HepG2 (cell line): ENCODE results near the gene MAB21L4. TPM values are rescaled to one million over a fixed set of nuclear protein-coding genes. Genes with fewer than 3 reads are reported as not detected.

Source experiments
- ATAC-seq: fragments of 200-7000 bp; cut with Tn5 transposase; 3 replicates; pipeline ENCODE4 v1.9.1; 2020; ENCODE audit warnings: mild to moderate bottlenecking, moderate library complexity
- BruUV-seq: library from RNA; stranded (reverse); fragments of 400-500 nt; replicated peaks from 2 replicates; lab custom pipeline; 2021; lab: Mats Ljungman, UMichigan
- CTCF ChIA-PET: fragments of 300-600 bp; formaldehyde crosslinking; extraction: SDS; loops from one replicate; lab custom pipeline; 2021; ENCODE audit warnings: low total read pairs, inconsistent platforms, low intra/inter-chr PET ratio; lab: Yijun Ruan, JAX
- POLR2A ChIA-PET: fragments of 350-600 bp; sonication (Branson Sonifier 250); formaldehyde crosslinking; loops from one replicate; lab custom pipeline; 2020; ENCODE audit warnings: antibody characterized with exemption, inconsistent platforms; lab: Yijun Ruan, JAX
- DNase-seq: peaks from one replicate; pipeline ENCODE4 v3.0.0-alpha.2; 2015; ENCODE audit warnings: low spot score
- FAIRE-seq: peaks from 3 replicates; lab custom pipeline; 2011; peaks lifted over from hg19 to GRCh38; lab: Jason Lieb, UNC
- H2AFZ ChIP-seq: one replicate; pipeline ENCODE4 v1.6.1; 2011; ENCODE audit warnings: low read length, inconsistent platforms
- H3K27ac ChIP-seq: fragments of 300-600 bp; 3 replicates; pipeline ENCODE4 v1.8.0; 2011; ENCODE audit warnings: mixed run types, mild to moderate bottlenecking, mixed read lengths, low read length, inconsistent platforms; ENCODE audit not compliant: insufficient read depth; ENCODE audit errors: extremely low read length
- H3K27me3 ChIP-seq, 2 experiments: fragments of 200-600 bp in 1 of 2; 2 replicates in 1 of 2; 3 replicates in 1 of 2; pipeline versions ENCODE4 v1.6.0 to v1.8.0; 2011; ENCODE audit warnings: low read length in 2 of 2, mild to moderate bottlenecking in 2 of 2, moderate library complexity in 2 of 2, inconsistent platforms in 1 of 2; ENCODE audit not compliant: insufficient read depth in 2 of 2, control insufficient read depth in 1 of 2
- H3K36me3 ChIP-seq, 2 experiments: fragments of 200-600 bp in 1 of 2; replicated peaks in 1 of 2; 2 replicates in 1 of 2; 3 replicates in 1 of 2; pipeline versions ENCODE4 v1.5.1 to v1.8.0; 2011; ENCODE audit warnings: low read length in 2 of 2, inconsistent platforms in 1 of 2; ENCODE audit not compliant: insufficient read depth in 2 of 2, control insufficient read depth in 1 of 2
- H3K4me1 ChIP-seq: 2 replicates; pipeline ENCODE4 v1.5.1; 2012; ENCODE audit warnings: low read length, inconsistent platforms; ENCODE audit not compliant: insufficient read depth
- H3K4me2 ChIP-seq: 2 replicates; pipeline ENCODE4 v1.6.0; 2011; ENCODE audit warnings: low read depth, low read length, inconsistent platforms
- H3K4me3 ChIP-seq, 3 experiments: fragments of 200-600 bp in 1 of 3; sonication (generic), shearing (Covaris generic) in 1 of 3; replicated peaks in 1 of 3; 2 replicates each; pipeline ENCODE4 v1.5.1; 2011 to 2016; ENCODE audit warnings: low read length in 3 of 3, inconsistent platforms in 2 of 3, low read depth in 2 of 3, mild to moderate bottlenecking in 2 of 3, control low read depth in 1 of 3, mixed read lengths in 1 of 3; ENCODE audit not compliant: insufficient read depth in 1 of 3
- H3K79me2 ChIP-seq: one replicate; pipeline ENCODE4 v1.6.1; 2011; ENCODE audit warnings: low read length, inconsistent platforms; ENCODE audit not compliant: insufficient read depth
- H3K9ac ChIP-seq: 2 replicates; pipeline ENCODE4 v1.6.0; 2011; ENCODE audit warnings: mild to moderate bottlenecking, low read depth, low read length, inconsistent platforms; ENCODE audit not compliant: insufficient read depth
- H3K9me3 ChIP-seq: 2 replicates; pipeline ENCODE4 v1.5.1; 2012; ENCODE audit warnings: mild to moderate bottlenecking, low read length
- H4K20me1 ChIP-seq: 2 replicates; pipeline ENCODE4 v1.6.0; 2011; ENCODE audit warnings: inconsistent platforms, mild to moderate bottlenecking, low read length, moderate library complexity; ENCODE audit not compliant: insufficient read depth
- AKNA ChIP-seq: sonication (generic); formaldehyde crosslinking; IDR thresholded peaks from 2 replicates; pipeline ENCODE4 v1.4.0; 2020; ENCODE audit warnings: missing genetic modification reagents, borderline replicate concordance
- ATF2 ChIP-seq: sonication (generic); formaldehyde crosslinking; IDR thresholded peaks from 2 replicates; pipeline ENCODE4 v1.4.0; 2020; ENCODE audit warnings: missing genetic modification reagents
- CBFB ChIP-seq: sonication (generic); formaldehyde crosslinking; IDR thresholded peaks from 2 replicates; pipeline ENCODE4 v1.4.0; 2020; ENCODE audit warnings: missing genetic modification reagents
- HIVEP1 ChIP-seq: sonication (generic); formaldehyde crosslinking; IDR thresholded peaks from 2 replicates; pipeline ENCODE4 v1.4.0; 2020; ENCODE audit warnings: mild to moderate bottlenecking, missing genetic modification reagents
- MTA1 ChIP-seq: sonication (generic); formaldehyde crosslinking; IDR thresholded peaks from 2 replicates; pipeline ENCODE4 v1.4.0; 2020; ENCODE audit warnings: missing genetic modification reagents, mild to moderate bottlenecking, borderline replicate concordance
- REPIN1 ChIP-seq: sonication (generic); formaldehyde crosslinking; IDR thresholded peaks from 2 replicates; pipeline ENCODE4 v1.8.0; 2022; ENCODE audit warnings: missing genetic modification reagents, low read depth, mild to moderate bottlenecking, borderline replicate concordance
- SMC3 ChIP-seq: IDR thresholded peaks from 2 replicates; pipeline ENCODE4 v1.6.1; 2011; ENCODE audit warnings: low read length, improper control_type of control experiment
- SRF ChIP-seq: IDR thresholded peaks from 2 replicates; pipeline ENCODE4 v1.6.1; 2011; ENCODE audit warnings: mild to moderate bottlenecking, low read depth, low read length, moderate library complexity
- ZNF687 ChIP-seq: sonication (generic); formaldehyde crosslinking; IDR thresholded peaks from 2 replicates; pipeline ENCODE4 v1.5.1; 2020; ENCODE audit warnings: mild to moderate bottlenecking, missing genetic modification reagents, moderate library complexity
- WGBS: methylation state at CpG from one replicate; pipeline ENCODE4 v1.1.6; 2017; ENCODE audit warnings: low lambda C conversion rate; 5-methylcytosine and 5-hydroxymethylcytosine counted together
- in situ Hi-C: cut with HindIII; loops from 2 replicates; pipeline ENCODE4 v1.10.0; 2017; ENCODE audit warnings: low pct_unique_long_range_greater_than_20kb; ENCODE audit not compliant: extremely low pct_ligation_motif_present
- intact Hi-C: fragments of 100-400 bp; cut with micrococcal nuclease; formaldehyde crosslinking; loops from one replicate; pipeline ENCODE4 v1.10.0; 2022; ENCODE audit not compliant: unreplicated experiment
- polyA plus RNA-seq, 8 experiments: library from polyadenylated mRNA; depleted of rRNA in 3 of 8; stranded (reverse) in 7 of 8; unstranded in 1 of 8; fragments of >200 nt; fragmentation: Illumina TruSeq in 4 of 8; extraction: Trizol in 4 of 8; gene quantifications; 2 replicates each; pipeline versions ENCODE4 v1.2.1 to v1.2.3, GENCODE V29; 2011 to 2016; ENCODE audit warnings: low read depth in 4 of 8, missing spikeins in 1 of 8, mixed read lengths in 1 of 8; ENCODE audit not compliant: insufficient read depth in 1 of 8
- total RNA-seq, 5 experiments: library from RNA; depleted of rRNA; stranded (reverse); fragments of >200 nt; fragmentation: Illumina TruSeq; extraction: Trizol; gene quantifications; 2 replicates each; pipeline ENCODE4 v1.2.3, GENCODE V29; 2016; ENCODE audit warnings: low read depth in 1 of 5
- TF ChIP-seq, protein P1 (sequence below): sonication (generic); formaldehyde crosslinking; conservative IDR thresholded peaks from 2 replicates; pipeline ENCODE4 v1.8.1; 2023; ENCODE audit warnings: missing genetic modification reagents

The MAB21L4 gene
- total and polyA plus RNA-seq, 2 of the 13 experiments (the other 11 are each of a cell fraction or from before 2014, with no cell fraction given) = 3.0 to 14.0 TPM

GRCh38 chr2:240886678-240887609 is 9.0 kb downstream of the MAB21L4 start:
- no peak for FAIRE-seq
- TF ChIP-seq CBFB (no peak), ATF2 (CRISPR knock-in tag) (no peak), SMC3 (no peak), HIVEP1 (CRISPR knock-in tag) (no peak), MTA1 (CRISPR knock-in tag) (no peak), REPIN1 (0 out of 2 replicates have a peak, but pooled peaks have one; percentile 40), ZNF687 (CRISPR knock-in tag) (peak; percentile 81), SRF (no peak), AKNA (CRISPR knock-in tag) (no peak)
- TF ChIP-seq, protein P1, sequence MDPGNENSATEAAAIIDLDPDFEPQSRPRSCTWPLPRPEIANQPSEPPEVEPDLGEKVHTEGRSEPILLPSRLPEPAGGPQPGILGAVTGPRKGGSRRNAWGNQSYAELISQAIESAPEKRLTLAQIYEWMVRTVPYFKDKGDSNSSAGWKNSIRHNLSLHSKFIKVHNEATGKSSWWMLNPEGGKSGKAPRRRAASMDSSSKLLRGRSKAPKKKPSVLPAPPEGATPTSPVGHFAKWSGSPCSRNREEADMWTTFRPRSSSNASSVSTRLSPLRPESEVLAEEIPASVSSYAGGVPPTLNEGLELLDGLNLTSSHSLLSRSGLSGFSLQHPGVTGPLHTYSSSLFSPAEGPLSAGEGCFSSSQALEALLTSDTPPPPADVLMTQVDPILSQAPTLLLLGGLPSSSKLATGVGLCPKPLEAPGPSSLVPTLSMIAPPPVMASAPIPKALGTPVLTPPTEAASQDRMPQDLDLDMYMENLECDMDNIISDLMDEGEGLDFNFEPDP (CRISPR knock-in tag) = no peak

More at GRCh38 chr2:240886678-240887609, 9.0 kb downstream of the MAB21L4 start:
- BruUV-seq = no TSS peak
- Histone ChIP-seq H3K9ac (no peak overlapping the region), H3K4me2 (no peak overlapping the region), H3K79me2 (no peaks in the 10 kb centered on the region), H2AFZ (no peak overlapping the region), H3K36me3 (no peaks in the 10 kb centered on the region), H3K4me3 (no peak overlapping the region), H3K4me1 (peaks cover 47% of the 10 kb centered on the region), H3K27me3 (no peaks in the 10 kb centered on the region), H3K27ac (no peak overlapping the region), H4K20me1 (no peaks in the 10 kb centered on the region), H3K9me3 (no peaks in the 10 kb centered on the region)
- CTCF ChIA-PET = no interaction called here
- POLR2A ChIA-PET = interaction anchor here (1.5 to 9.3 kb wide), 2 partner anchors 12 to 30 kb away, joined by 5 to 63 read pairs; no protein-coding TSS in a partner anchor
- DNase-seq (no peak), ATAC-seq (peak; percentile 10)
- 63% methylated on average over 10 of the region's 18 CpGs for WGBS
- intact Hi-C loops (no loop called here), in situ Hi-C loops (no loop called here)
